ENCODE data around the gene TYW1B.
"Not testable (repeated sequence)": the region's sequence is repeated elsewhere in the genome, so short reads cannot be mapped to it uniquely, and the experiment has no call there.

The TYW1B gene

DNA sequence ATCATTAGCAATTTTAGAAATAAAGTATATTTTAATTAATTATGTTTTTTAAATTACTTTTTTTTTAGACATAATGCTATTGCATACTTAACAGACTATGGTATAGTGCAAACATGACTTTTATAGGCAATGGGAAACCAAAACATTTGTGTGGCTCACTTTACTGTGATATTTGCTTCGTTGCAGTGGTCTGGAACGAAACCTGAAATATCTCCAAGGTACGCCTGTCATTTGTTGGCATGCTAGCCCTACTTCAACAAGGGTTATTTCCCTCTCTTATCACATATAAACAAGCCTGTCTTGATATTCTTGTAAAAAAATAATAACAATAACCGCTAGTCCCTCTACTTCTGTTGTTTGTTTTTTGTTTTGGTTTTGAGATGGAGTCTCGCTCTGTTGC lies 74.2 kb downstream of the TYW1B start:
- DNase-seq: no peak

- not testable (repeated sequence) for DNase-seq
Observed at GRCh38 chr7:72753229-72753628, 74.8 kb downstream of the TYW1B start.

DNA sequence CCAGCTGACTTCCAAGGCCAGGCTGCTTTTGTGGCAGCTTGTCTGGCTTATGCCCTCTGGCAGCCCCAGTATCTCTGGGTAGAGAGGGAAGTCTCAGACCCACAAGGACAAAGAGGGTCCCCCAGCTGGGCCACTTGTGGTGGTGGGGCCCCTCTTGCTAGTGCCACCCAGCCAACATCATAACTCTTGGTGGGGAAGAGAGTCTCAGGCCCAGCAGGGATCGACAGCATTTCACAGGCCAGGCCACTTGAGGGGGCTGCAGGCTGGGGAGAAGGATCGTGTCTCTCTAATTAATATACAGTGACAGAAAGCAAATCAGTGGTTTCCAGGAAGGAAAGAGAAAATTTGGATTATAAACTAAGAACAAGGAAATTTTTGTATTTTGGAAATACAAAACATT lies 76.0 kb downstream of the TYW1B start:
- peak; percentile 19 to 22 for DNase-seq

GRCh38 chr7:72751378-72751777 lies 76.6 kb downstream of the TYW1B start:
- no peak for DNase-seq

DNA sequence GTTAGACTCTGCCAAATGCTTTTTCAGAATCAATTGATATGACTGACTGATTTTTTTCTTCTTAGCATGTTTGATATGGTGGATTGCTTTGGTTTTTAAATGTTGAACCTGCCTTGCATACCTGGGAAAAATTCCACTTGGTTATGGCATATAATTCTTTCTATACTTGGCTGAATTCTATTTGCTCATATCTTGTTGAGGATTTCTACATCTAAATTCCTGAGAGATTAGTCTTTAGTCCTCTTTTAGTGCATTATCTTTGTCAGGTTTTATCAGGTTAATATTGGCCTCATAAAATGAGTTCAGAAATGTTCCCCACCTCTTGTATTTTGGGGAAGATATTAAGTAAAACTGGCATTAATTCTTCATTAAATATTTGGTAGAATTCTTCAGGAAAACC lies 79.4 kb downstream of the TYW1B start:
- DNase-seq: not testable (repeated sequence)

- DNase-seq: not testable (repeated sequence)
Observed at GRCh38 chr7:72744244-72744926, 83.6 kb downstream of the TYW1B start.

DNA sequence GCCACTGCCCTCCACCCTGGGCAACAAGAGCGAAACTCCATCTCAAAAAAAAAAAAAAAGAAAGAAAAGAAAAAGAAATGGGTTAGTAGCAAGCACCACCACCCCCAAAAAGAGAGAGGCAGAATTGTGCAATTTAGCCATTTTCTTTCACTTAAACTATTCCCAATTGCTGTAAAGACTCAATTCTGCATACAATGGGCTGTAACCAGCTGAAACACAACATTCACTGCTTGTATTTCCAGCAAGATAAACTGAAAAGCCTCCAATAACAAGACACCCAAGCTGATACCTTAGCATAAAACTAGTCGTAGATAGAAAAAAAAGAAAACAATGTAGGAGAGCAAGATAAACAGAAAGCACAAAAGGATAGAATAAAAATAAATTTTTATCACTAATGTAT lies 84.2 kb downstream of the TYW1B start:
- not testable (repeated sequence) for DNase-seq

- not testable (repeated sequence) for DNase-seq
Observed at GRCh38 chr7:72739716-72740115, 88.3 kb downstream of the TYW1B start.

DNA sequence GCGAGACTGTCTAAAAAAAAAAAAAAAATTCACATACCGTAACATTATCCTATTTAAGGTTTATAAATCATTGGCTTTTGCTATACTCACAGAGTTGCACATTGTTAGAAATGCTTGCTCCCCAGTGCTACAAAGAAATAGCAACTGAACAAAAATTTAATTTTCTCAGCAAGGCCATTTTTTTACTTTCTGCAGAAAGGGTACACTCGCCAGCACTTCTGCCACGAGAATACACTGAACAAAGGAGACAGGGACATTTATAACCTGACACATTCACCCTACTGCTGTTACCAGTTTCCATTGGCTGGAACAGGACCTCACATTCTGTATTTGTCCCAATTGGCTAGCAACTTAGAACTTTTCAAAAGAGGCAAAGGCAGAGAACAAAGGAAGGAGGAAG lies 92.1 kb downstream of the TYW1B start:
- not testable (repeated sequence) for DNase-seq

- not testable (repeated sequence) for DNase-seq
Observed at GRCh38 chr7:72730815-72731214, 97.2 kb downstream of the TYW1B start.

DNA sequence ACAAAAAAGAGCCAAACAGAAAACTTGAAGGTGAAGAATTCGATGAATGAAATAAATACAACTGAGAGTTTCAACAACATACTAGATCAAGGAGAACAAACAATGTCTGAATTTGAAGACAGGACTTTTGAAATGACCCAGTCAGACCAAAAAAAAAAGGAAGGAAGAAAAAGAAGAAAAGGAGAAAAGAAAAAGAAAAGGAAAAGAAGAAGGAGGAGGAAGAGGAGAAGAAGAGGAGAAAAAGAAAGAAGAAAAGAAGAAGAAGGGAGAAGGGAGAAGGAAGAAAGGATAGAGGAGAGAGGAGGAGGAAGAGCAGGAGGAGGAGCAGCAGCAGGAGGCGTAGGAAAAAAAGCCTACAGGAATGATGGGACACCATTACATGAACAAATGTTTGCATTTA lies 97.6 kb downstream of the TYW1B start:
- DNase-seq: not testable (repeated sequence)

DNA sequence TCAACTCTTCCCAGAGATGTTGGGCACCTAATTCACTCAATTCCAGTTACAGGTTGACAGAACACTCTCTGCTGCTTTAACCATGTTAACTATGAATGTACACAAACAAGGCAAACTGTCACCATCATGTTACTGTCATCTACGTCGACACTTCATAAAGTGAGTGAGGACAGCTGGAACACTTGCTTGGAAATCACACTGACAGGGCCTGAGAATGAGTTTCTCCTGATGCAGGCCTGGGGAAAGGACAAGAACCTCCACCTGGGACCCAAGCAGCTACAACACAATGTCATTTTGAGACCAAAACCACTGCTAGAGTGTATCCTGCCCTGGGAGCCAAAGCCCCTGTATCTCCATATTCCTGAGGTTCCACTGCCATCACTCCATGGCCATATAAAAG lies 98.9 kb downstream of the TYW1B start:
- not testable (repeated sequence) for DNase-seq

- not testable (repeated sequence) for DNase-seq
Observed at GRCh38 chr7:72722694-72723093, 105.3 kb downstream of the TYW1B start.

DNA sequence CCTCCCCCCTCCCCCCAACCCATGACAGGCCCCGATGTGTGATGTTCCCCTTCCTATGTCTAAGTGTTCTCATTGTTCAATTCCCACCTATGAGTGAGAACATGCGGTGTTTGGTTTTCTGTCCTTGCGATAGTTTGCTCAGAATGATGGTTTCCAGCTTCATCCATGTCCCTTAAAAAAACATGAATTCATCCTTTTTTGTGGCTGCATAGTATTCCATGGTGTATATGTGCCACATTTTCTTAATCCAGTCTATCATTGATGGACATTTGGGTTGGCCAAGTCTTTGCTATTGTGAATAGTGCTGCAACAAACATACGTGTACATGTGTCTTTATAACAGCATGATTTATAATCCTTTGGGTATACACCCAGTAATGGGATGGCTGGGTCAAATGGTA lies 107.1 kb downstream of the TYW1B start:
- not testable (repeated sequence) for DNase-seq

DNA sequence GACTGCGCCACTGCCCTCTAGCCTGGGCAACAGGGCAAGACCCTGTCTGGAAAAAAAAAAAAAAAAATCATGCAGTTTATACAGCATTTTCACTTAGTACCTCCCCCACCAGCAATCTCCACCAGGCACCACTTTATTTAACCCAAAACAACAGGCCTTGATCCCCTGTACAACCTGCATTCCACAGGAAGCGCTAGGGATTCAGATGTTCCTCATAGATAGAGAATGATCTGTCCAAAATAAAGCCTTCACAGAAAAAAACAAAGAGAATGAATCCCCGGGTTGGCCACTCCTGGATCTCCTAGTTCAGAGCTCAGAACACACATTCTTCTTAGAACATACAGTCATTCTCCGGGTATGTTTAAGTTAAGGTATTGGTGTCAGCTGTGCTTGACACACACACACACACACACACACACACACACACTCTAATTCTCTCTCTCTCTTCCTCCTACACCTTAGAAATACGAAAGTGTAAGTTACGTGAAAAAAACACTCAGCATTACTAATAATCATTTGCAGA lies 110.7 kb downstream of the TYW1B start:
- not testable (repeated sequence) for DNase-seq

- not testable (repeated sequence) for DNase-seq
Observed at GRCh38 chr7:72711927-72712326, 116.1 kb downstream of the TYW1B start.

DNA sequence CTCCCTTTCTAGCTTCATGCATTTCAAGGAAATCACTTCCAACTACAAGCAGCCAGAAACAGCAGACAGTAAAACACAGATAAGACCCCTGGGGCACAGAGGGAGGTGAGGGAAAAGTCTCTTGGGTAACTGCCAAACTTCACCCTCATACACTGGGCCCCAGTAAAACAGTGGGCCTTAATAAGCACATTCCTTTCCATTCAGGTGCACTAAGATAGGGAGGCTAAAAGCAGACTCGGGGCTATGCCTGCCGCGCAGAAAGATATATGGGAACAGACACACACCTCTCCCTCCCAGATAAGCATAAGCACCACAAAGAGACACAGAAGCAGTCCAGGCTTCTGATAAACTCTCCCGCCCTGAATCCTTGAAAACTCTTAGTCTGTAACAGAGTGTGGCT lies 117.0 kb downstream of the TYW1B start:
- DNase-seq: no peak

DNA sequence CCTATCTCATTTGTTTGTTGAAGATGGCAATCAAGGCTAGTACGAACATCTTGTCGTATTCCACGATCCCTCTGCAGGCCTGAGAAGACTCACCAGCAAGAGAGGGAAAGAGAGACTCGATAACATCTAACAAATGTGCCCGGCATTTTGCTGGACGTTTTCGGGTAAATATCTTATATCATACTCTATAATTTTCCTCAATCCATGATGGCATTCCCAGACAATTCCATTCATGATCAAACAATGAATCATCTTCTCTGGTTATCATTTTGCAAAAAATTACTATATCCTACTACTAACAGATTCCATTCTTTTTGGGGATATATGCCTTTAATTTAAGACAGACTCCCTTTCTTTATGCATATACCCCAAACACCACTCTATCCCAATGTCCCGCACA lies 118.1 kb downstream of the TYW1B start:
- no peak for DNase-seq

DNA sequence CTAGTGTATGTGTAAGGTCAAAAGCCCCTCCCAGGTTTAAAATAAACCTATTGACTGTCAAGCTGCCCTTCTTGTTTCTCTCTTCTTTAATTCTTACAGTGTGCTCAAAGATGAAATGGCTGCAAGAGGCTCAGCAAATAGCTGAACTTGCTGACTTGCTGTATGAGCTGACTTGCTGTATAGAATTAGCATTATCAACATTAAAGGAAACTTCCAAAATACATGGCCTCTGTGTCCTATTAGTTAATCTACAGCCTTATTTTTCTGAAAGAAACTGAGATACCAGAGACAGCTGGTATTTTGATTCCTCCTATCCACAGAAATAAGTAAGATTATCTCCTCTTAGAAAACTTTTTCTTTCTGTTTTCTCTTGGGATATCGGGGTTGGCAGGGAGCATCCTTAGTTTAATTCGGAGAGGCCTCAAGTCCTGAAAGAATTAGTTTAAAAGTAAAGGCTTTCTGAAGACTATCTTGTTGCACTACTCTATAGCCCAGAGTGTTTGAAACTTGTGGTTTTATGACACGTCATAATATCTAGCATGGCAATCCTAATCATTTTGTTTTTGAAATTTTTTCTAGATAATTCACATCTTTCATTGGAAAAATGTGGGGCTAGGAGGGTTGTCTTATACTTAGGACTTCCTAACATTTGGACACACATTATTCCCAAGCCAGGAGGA lies 119.5 kb downstream of the TYW1B start:
- not testable (repeated sequence) for DNase-seq

DNA sequence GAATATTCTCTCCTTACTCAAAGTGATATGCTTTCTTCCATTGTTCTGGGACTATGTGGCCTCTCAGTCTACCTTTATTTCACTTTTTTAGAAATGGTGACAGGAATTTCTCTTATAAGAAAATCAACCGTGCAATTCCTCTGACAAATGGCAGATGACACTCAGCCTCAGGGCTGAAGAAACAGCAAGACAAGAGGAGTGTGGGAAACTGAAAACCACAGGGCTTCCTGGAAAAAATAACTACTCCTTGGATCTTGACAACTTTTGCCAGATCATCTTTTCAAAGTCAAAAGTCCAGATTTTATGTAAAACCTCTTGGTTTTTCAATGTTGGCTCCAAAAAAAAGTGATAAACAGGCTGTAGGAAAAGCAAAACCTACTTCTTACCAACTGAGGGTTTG lies 121.5 kb downstream of the TYW1B start:
- no peak for DNase-seq

GRCh38 chr7:72705693-72706092 lies 122.3 kb downstream of the TYW1B start:
- DNase-seq: peak in 1 of 2 experiments; percentile 24

- DNase-seq: no peak
Observed at GRCh38 chr7:72704894-72705293, 123.1 kb downstream of the TYW1B start.

DNA sequence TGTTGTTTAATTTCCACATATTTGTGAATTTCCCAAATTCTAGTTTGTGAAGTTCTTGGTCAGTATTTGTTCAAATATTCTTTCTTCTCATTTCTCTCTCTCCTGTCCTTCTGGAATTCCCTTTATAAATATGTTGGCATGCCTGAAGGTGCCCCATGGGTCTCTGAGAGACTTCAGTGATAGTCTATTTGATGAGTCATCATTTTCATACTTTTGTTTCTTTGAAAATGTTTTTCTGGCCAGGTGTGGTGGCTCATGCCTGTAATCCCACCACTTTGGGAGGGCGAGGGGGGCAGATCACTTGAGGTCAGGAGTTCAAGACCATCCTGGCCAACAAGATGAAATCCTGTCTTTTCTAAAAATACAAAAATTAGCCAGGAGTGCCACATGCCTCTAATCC lies 127.5 kb downstream of the TYW1B start:
- not testable (repeated sequence) for DNase-seq

DNA sequence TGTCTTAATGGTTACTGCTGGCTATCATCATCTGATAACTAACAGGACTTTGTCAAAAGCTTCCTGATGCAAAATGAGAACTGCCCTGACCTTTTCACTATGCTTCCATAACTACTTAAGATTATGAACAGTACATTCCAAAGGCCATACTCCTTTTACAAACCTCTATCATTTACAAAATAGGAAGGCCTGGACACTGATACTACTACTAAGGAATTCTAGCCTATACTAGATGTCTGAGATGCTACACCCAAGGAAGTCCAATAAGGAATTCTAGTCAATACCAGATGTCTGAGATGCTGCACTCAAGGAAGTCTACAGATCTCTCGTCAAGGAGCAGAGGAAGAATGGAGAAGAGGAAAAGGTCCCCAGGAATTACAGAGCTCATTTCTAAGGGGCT lies 130.9 kb downstream of the TYW1B start:
- DNase-seq: not testable (repeated sequence)
